Ascending aorta (tissue), 2 donors: ENCODE measurements around the gene DLX3. TPM values are rescaled to one million over a fixed set of nuclear protein-coding genes. Genes with fewer than 3 reads are reported as not detected.
A peak's percentile ranks its signal among the peaks of the same experiment; 100 is the strongest.

Experiments used
- DNase-seq, 2 donors: peaks; one replicate each; pipeline ENCODE4 v3.0.0-alpha.2; 2019; ENCODE audit warnings: low spot score in 2 of 2
- H3K27ac ChIP-seq, 2 donors: fragments of 200-600 bp; sonication (generic); one replicate each; pipeline ENCODE4 v1.5.1; 2016 to 2017; ENCODE audit warnings: mild to moderate bottlenecking in 1 of 2
- H3K27me3 ChIP-seq: fragments of 200-600 bp; sonication (generic); one replicate; pipeline ENCODE4 v1.5.1; 2017
- H3K36me3 ChIP-seq, 2 donors: fragments of 200-600 bp; sonication (generic); one replicate each; pipeline ENCODE4 v1.5.1; 2016
- H3K4me1 ChIP-seq, 2 donors: fragments of 200-600 bp; sonication (generic); one replicate each; pipeline ENCODE4 v1.5.1; 2016 to 2017; ENCODE audit warnings: mild to moderate bottlenecking in 1 of 2
- H3K4me3 ChIP-seq, 2 donors: fragments of 200-600 bp; sonication (generic); one replicate each; pipeline ENCODE4 v1.5.1; 2016 to 2017; ENCODE audit warnings: mild to moderate bottlenecking in 1 of 2
- H3K9me3 ChIP-seq, 2 donors: fragments of 200-600 bp; sonication (generic); one replicate each; pipeline ENCODE4 v1.5.1; 2016
- intact Hi-C: fragments of 100-400 bp; cut with DNase I; formaldehyde crosslinking; loops from one replicate; pipeline ENCODE4 v1.15.1; 2023
- total RNA-seq: library from RNA; depleted of rRNA; stranded (reverse); fragments of >200 nt; gene quantifications from one replicate; pipeline ENCODE4 v1.1.0, GENCODE V29; 2016
- TF ChIP-seq, protein P1 (sequence below), 3 experiments: fragments of 200-600 bp in 2 of 3; fragments of 450-650 bp in 1 of 3; sonication (generic) in 2 of 3; IDR thresholded peaks; one replicate each; pipeline ENCODE4 v1.5.1; 2016 to 2019; ENCODE audit warnings: antibody characterized with exemption in 3 of 3, mild to moderate bottlenecking in 1 of 3, moderate library complexity in 1 of 3

The DLX3 gene
- total RNA-seq, 1 donor from 2014 or later: 1.6 TPM

DNA sequence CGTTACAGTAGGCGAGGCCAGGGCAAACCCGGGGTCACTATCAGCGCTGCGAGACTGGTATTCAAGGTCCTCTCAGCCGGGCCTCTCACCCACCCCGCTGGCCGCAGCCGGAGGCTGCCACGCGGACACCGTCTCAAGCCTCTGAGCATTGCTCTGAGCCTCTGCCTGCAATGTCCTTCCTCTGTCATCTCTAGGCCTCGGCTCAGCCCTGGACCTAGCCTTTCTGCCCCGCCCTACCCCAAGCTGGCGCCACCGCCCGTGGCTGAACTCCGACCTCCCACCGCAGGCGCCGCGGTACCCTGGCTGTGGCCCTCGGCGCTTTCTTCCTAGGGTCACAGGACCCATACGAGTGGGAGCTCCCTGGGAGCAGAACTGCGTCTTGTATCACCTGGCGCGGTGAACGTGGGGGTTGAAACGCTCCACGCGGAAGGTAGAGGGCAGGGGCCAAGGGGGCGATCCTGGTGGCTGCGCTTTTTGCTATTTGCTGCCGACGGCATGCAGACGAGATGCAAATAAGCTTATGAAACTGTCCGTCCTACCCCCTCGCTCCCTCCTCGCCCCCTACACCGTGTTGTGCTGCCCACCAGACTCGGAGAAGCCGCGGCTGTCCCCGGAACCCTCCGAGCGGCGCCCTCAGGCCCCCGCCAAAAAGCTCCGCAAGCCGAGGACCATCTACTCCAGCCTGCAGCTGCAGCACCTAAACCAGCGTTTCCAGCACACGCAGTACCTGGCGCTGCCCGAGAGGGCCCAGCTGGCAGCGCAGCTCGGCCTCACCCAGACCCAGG lies 22.3 kb downstream of the DLX3 start:
- Histone ChIP-seq H3K4me3 (peak overlapping the region in 1 of 2 donors; percentile 42), H3K27ac (no peak overlapping the region), H3K27me3 (peaks cover 30% of the 10 kb centered on the region), H3K9me3 (no peaks in the 10 kb centered on the region), H3K36me3 (no peaks in the 10 kb centered on the region), H3K4me1 (peaks cover 8 to 26% of the 10 kb centered on the region in 2 donors)
- intact Hi-C loops: no loop called here
- TF ChIP-seq, protein P1, sequence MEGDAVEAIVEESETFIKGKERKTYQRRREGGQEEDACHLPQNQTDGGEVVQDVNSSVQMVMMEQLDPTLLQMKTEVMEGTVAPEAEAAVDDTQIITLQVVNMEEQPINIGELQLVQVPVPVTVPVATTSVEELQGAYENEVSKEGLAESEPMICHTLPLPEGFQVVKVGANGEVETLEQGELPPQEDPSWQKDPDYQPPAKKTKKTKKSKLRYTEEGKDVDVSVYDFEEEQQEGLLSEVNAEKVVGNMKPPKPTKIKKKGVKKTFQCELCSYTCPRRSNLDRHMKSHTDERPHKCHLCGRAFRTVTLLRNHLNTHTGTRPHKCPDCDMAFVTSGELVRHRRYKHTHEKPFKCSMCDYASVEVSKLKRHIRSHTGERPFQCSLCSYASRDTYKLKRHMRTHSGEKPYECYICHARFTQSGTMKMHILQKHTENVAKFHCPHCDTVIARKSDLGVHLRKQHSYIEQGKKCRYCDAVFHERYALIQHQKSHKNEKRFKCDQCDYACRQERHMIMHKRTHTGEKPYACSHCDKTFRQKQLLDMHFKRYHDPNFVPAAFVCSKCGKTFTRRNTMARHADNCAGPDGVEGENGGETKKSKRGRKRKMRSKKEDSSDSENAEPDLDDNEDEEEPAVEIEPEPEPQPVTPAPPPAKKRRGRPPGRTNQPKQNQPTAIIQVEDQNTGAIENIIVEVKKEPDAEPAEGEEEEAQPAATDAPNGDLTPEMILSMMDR (IDR thresholded peaks at IDR 0.05): no peak
- DNase-seq: no peak

DNA sequence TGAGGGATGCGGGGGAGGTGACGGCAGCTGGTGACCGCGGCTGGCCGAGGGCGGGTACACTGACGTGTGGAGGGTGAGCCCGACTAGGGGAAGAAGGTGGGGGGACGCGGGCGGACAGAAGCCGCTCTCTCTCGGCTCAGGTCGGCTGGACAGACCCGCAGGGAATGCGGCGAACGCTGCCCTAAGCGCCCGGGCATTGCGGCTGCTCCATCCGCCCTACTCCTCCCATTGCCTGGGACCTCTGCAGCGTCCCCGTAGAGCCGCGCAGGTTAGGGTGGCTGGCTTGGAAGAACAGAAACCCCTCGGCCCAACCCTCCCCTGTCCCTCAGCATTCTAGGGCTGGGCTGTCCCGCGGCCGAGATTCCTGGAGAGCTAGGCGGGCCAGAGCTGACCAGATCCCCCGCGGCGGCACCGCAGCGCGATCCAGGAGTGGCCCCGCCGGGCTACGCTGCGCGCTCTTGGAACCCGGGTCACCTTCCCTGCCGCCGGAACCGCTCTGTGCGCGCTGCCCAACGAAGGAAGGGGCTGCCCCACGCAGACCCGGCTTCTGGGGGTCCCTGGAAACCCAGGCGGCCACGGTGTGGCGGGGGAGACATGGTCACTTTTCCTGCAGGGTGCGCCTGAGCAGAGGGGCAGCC lies 23.1 kb downstream of the DLX3 start:
- TF ChIP-seq, protein P1 (IDR thresholded peaks at IDR 0.05): no peak
- Histone ChIP-seq H3K36me3 (no peaks in the 10 kb centered on the region), H3K27me3 (peaks cover 30% of the 10 kb centered on the region), H3K4me1 (peaks cover 8 to 26% of the 10 kb centered on the region in 2 donors), H3K4me3 (peak overlapping the region in 1 of 2 donors; percentile 42), H3K27ac (no peak overlapping the region), H3K9me3 (no peaks in the 10 kb centered on the region)
- intact Hi-C loops: no loop called here
- DNase-seq: no peak

DNA sequence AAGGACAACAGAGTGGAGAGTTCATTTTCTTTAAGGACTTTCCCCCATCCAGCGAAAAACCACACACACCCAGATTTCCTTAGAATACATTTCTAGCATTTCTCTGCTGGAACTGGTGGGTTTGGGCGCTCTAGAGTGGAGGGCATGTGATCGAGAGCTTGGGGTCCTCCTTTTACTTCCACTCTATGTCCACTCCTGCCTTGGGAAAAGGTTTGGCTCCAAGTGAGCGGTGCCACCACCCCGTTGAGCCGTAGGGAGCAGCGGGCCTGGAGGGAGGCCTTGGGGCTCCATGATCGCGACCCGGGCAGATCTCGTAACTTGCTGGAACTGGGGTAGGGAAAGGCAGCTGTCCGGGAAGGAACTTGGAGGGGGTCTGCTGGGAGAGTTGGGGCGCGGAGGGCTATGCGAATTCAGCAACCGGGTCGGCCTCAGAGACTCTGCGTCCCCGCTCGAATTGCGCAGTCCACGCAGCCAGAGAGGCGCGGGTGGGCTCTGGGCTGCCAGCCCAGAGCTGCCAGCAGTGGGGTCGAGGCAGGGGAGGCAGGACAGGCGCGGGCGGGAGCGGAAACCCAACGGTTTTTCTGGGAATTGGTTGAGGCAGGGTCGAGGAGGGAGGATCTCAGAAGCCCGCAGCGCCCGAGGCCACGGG lies 23.7 kb downstream of the DLX3 start:
- peaks cover 30% of the 10 kb centered on the region for H3K27me3 ChIP-seq
- H3K27ac ChIP-seq: no peak overlapping the region
- no peak for DNase-seq
- H3K36me3 ChIP-seq: no peaks in the 10 kb centered on the region
- H3K4me3 ChIP-seq: peak overlapping the region in 1 of 2 donors; percentile 42
- H3K9me3 ChIP-seq: no peaks in the 10 kb centered on the region
- TF ChIP-seq, protein P1 (IDR thresholded peaks at IDR 0.05): no peak
- intact Hi-C loops: no loop called here
- peaks cover 8 to 26% of the 10 kb centered on the region in 2 donors for H3K4me1 ChIP-seq

DNA sequence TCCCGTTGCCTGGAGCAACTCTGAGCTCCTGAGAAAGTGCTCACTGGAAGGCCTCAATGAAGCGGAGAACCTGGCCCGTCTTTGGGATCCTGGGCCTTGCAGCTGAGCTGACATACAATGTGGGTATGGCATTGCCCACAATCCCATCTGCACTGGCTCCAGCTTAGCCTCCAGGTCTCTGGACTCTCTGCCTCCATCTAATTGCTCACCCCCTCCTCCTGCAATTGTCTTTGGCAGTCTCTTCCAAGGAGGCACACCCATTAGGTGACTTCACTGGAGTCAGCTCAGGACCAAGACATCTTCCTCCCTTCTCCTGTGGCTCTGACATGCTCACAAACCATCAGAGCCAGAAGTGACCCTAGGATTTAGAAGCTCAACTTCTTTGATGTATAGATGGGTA lies 24.5 kb downstream of the DLX3 start:
- no peak overlapping the region for H3K4me3 ChIP-seq
- no peaks in the 10 kb centered on the region for H3K36me3 ChIP-seq
- TF ChIP-seq, protein P1 (IDR thresholded peaks at IDR 0.05): no peak
- no peak for DNase-seq
- intact Hi-C loops: no loop called here
- H3K27me3 ChIP-seq: peaks cover 31% of the 10 kb centered on the region
- peaks cover 8 to 26% of the 10 kb centered on the region in 2 donors for H3K4me1 ChIP-seq
- no peak overlapping the region for H3K27ac ChIP-seq
- H3K9me3 ChIP-seq: no peaks in the 10 kb centered on the region

DNA sequence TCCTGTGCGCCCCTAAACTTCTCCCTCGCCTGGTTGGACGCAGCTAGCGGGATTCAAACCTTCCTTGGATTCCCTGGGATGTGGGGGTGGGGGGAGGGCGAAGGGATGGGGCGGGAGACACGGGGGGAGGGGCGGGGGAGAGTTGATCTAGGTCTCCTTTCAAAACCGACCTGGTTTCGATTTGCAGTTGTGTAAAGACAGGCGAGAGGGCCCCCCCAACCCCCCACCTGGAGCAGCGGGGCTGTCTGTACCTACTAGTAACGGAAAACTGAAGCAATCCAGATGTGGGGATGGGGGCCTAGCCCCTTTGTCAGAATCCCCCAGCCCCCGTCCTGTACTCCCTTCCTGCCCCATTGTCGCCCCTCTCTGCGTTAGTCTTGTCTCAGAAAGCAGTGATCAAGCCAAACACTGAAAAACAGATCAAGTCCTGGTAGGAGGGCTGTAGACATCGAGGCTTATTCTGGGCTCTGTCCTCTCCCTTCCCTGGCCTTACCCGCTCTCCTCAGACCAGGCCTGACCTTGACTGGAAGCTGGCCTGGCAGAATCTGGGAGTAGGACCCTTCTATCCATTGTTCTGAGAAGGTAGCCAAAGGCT lies 25.1 kb downstream of the DLX3 start:
- Histone ChIP-seq H3K27me3 (peaks cover 37% of the 10 kb centered on the region), H3K36me3 (no peaks in the 10 kb centered on the region), H3K4me1 (peaks cover 8 to 32% of the 10 kb centered on the region in 2 donors), H3K27ac (no peak overlapping the region), H3K9me3 (no peaks in the 10 kb centered on the region), H3K4me3 (peak overlapping the region; percentile 50 to 52)
- intact Hi-C loops: no loop called here
- DNase-seq: no peak
- TF ChIP-seq, protein P1 (IDR thresholded peaks at IDR 0.05): no peak
